Kidney (tissue), 14 donors: ENCODE data around the gene PHF3. TPM values are rescaled to one million over a fixed set of nuclear protein-coding genes. Genes with fewer than 3 reads are reported as not detected.

Source experiments
- DNase-seq, 5 donors: peaks; one replicate each; pipeline ENCODE4 v3.0.0-alpha.2; 2013 to 2020
- FAIRE-seq: peaks from 2 replicates; lab custom pipeline; 2012; peaks lifted over from hg19 to GRCh38; lab: Jason Lieb, UNC
- H3K27ac ChIP-seq, 2 donors: one replicate each; pipeline ENCODE4 v1.7.0; 2013; ENCODE audit warnings: low read depth in 2 of 2, low read length in 2 of 2, inconsistent platforms in 1 of 2
- H3K27me3 ChIP-seq: one replicate; pipeline ENCODE4 v1.7.1; 2013; ENCODE audit warnings: low read length, inconsistent platforms; ENCODE audit not compliant: control insufficient read depth, insufficient read depth
- H3K36me3 ChIP-seq, 3 donors: one replicate each; pipeline versions ENCODE4 v1.7.0 to v1.7.1; 2013; ENCODE audit warnings: low read length in 3 of 3, control low read depth in 1 of 3, inconsistent platforms in 1 of 3; ENCODE audit not compliant: insufficient read depth in 3 of 3, control insufficient read depth in 2 of 3
- H3K4me1 ChIP-seq, 3 donors: one replicate each; pipeline versions ENCODE4 v1.7.0 to v1.7.1; 2013; ENCODE audit warnings: low read length in 3 of 3, inconsistent platforms in 1 of 3, low read depth in 1 of 3; ENCODE audit not compliant: control insufficient read depth in 2 of 3, insufficient read depth in 2 of 3
- H3K4me3 ChIP-seq, 3 donors: one replicate each; pipeline versions ENCODE4 v1.7.0 to v1.8.1; 2013; ENCODE audit warnings: low read length in 3 of 3, control low read depth in 1 of 3, inconsistent platforms in 1 of 3
- H3K9ac ChIP-seq, 3 donors: one replicate each; pipeline versions ENCODE4 v1.7.0 to v1.7.1; 2013; ENCODE audit warnings: low read length in 3 of 3, control low read depth in 1 of 3, inconsistent platforms in 1 of 3
- H3K9me3 ChIP-seq, 3 donors: one replicate each; pipeline versions ENCODE4 v1.7.0 to v1.7.1; 2013; ENCODE audit warnings: low read length in 3 of 3, control low read depth in 1 of 3, inconsistent platforms in 1 of 3; ENCODE audit not compliant: control insufficient read depth in 2 of 3, insufficient read depth in 1 of 3
- CTCF ChIP-seq: IDR thresholded peaks from 3 replicates; pipeline ENCODE4 v1.5.1; 2012; ENCODE audit warnings: mild to moderate bottlenecking, moderate library complexity, borderline replicate concordance; ENCODE audit not compliant: insufficient read depth; ENCODE audit errors: extremely low read depth
- intact Hi-C: fragments of 100-400 bp; cut with DNase I; formaldehyde crosslinking; loops from one replicate; pipeline ENCODE4 v1.11.1; 2022
- polyA plus RNA-seq: library from polyadenylated mRNA; stranded (reverse); fragments of 350-450 nt; fragmentation: Illumina TruSeq; extraction: RNeasy Lipid Tissue Mini Kit (QIAGEN cat#74804); gene quantifications from one replicate; pipeline ENCODE4 v1.2.3, GENCODE V29; 2014; ENCODE audit warnings: low read depth, low replicate concordance; ENCODE audit not compliant: insufficient read depth
- total RNA-seq: library from RNA; stranded (reverse); fragmentation: NEBNext Ultra II Directional; extraction: Animal tissue kit (Norgen Biotek cat#: 25700); gene quantifications from one replicate; pipeline ENCODE4 v1.2.1, GENCODE V29; 2021
- donor health status: control.
- donor health status: control.
- donor health status: control.
- donor health status: control.
- donor health status: control.
- donor health status: DM: yes; HTN: yes; CAD: no.
- donor health status: Normal renal cell carcinoma (clear cell type).

PHF3 gene
- total and polyA plus RNA-seq, 2 donors from 2014 or later, result 9.5 to 58.3 TPM

GRCh38 chr6:63635215-63635587, 401 bp upstream of the PHF3 start:
- Histone ChIP-seq H3K9me3 (no peaks in the 10 kb centered on the region), H3K9ac (peak overlapping the region; percentile 41 to 94 (median 57)), H3K36me3 (no peaks in the 10 kb centered on the region), H3K27me3 (no peaks in the 10 kb centered on the region), H3K27ac (peak overlapping the region in 1 of 2 donors; percentile 97), H3K4me1 (peaks cover 0 to 10% (median 6%) of the 10 kb centered on the region in 3 donors), H3K4me3 (peak overlapping the region; percentile 60 to 93 (median 67))
- FAIRE-seq (no peak), DNase-seq (peak in 1 of 5 donors; percentile 27)
- intact Hi-C loops, result no loop called here
- no peak for TF ChIP-seq CTCF

- H3K4me3 ChIP-seq, result peak overlapping the region; percentile 87 to 95 (median 93)
- H3K27me3 ChIP-seq, result no peaks in the 10 kb centered on the region
- intact Hi-C loops, result no loop called here
- peak overlapping the region; percentile 94 to 97 for H3K27ac ChIP-seq
- H3K9ac ChIP-seq, result peak overlapping the region; percentile 47 to 96 (median 94)
- no peaks in the 10 kb centered on the region for H3K9me3 ChIP-seq
- no peak for TF ChIP-seq CTCF
- peak; percentile 58 to 86 (median 79) for DNase-seq
- no peak for FAIRE-seq
- no peaks in the 10 kb centered on the region for H3K36me3 ChIP-seq
- H3K4me1 ChIP-seq, result peaks cover 0 to 13% (median 6%) of the 10 kb centered on the region in 3 donors
Measured at GRCh38 chr6:63636518-63637021, 968 bp downstream of the PHF3 start.

- Histone ChIP-seq H3K9me3 (no peaks in the 10 kb centered on the region), H3K36me3 (no peaks in the 10 kb centered on the region), H3K4me1 (peaks cover 0 to 13% (median 6%) of the 10 kb centered on the region in 3 donors), H3K4me3 (peak overlapping the region; percentile 30 to 95 (median 93)), H3K9ac (no peak overlapping the region), H3K27ac (no peak overlapping the region), H3K27me3 (no peaks in the 10 kb centered on the region)
- TF ChIP-seq CTCF, result no peak
- intact Hi-C loops, result no loop called here
- FAIRE-seq, result peak; percentile 76
- no peak for DNase-seq
Measured at GRCh38 chr6:63637865-63638445, 2.4 kb downstream of the PHF3 start.
